Fibroblast of skin of left biceps (primary cell): ENCODE results near the gene IRF4.

ENCODE experiments used
- DNase-seq, 2 experiments: peaks; one replicate each; pipeline ENCODE4 v3.0.0-alpha.2; 2013; ENCODE audit warnings: low read depth in 2 of 2

Gene IRF4

DNA sequence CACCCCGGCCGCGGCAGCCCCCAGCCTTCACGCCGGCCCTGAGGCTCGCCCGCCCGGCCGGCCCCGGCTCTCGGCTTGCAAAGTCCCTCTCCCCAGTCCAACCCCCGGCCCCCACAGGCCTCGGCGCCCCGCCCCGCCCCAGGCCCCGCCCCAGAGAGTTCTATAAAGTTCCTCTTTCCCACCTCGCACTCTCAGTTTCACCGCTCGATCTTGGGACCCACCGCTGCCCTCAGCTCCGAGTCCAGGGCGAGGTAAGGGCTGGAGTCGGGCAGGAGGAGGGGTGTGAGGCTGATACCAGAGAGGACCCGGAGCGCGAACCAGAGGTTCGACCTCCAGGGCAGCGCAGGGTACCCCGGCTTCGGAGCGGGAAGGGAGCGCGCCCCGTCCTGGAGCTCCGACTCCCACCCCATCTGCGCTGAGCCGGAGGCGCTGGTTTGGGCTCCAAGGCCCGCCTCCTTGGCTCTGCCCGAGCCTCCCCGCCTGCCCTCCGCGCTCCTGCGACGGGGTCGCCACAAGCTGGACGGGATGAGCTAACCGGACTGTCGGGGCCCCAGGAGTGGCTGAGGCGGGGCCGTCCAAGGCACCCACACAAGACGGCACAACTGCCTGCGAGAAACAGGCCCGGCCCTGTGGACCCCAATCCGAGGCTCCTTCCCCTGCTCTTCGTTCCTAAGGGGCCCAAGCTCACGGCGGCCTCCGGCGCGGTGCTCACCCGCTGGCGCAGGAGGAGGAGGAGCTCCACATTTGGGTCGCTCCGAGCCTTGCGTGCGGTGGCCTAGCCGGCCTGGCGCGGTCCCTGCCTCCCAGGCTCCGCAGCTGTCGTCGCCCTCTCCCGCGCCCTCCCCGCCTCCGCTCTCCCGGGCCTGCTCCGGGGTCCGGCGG lies at the start of gene IRF4:
Gene IRF4, plus strand, starts transcription at position 194 of the 882 bp plus-strand sequence. CDS start 1,401 bp downstream, outside the sequence.
- no peak for DNase-seq

DNA sequence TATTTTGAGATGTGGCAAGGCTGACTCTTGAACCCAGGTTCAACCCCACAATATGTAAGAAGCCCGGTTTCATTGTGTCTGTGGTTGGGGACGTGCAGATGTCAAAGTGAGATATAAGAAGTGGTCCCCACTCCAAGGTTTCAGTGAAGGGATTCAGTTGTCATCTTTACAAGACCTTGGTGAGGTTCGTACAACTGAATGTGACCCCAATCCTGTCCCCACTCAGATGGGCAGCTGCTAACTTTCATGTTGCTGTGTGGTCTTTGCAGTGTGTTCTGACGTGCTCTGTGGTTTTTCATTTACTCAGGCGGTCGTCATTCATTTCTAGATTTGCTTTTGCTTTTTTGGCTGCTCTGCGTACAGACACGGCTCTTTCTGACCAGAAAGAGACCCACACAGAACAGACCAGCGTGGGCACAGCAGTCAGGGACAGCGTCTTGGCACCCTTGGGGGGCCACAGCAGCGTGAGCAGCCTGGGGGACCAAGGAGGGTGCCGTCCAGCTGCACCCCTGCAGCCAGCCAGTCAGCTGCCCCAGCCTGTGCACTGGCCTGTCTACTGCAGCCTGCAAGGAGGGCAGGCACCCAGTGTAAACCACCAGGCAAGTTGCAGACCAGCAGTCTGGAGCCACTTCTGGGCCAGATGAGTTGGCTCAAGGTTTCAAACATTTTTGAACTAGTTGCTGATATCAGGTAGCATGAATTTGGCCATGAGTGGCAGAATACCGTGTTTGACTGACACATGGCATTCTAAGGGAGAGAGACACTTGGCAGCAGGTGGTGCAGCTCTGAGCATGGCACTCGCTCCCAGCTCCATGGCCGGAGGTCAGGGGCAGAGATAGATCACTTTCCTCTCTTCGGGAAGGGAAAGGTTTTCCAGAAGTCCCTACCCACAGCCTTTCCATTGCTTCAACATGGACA lies 49.4 kb upstream of the IRF4 start:
- no peak for DNase-seq

DNA sequence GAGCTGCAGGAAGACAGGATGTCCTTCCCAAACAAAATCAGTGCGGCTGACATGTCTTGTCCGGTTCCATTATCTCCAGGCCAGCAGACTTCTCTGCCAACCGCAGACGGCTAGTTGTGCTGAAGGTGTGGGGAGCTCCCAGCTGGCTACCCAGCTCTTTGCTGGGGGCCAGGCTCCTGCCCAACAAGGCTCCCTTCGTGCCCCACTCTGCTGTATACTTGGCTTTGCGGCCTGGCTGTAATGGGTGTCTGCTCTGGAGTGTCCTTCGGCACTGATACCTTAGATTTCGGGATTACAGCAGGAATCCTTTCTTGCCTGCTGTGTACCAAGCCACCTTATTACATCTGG lies 48.7 kb upstream of the IRF4 start:
- no peak for DNase-seq

DNA sequence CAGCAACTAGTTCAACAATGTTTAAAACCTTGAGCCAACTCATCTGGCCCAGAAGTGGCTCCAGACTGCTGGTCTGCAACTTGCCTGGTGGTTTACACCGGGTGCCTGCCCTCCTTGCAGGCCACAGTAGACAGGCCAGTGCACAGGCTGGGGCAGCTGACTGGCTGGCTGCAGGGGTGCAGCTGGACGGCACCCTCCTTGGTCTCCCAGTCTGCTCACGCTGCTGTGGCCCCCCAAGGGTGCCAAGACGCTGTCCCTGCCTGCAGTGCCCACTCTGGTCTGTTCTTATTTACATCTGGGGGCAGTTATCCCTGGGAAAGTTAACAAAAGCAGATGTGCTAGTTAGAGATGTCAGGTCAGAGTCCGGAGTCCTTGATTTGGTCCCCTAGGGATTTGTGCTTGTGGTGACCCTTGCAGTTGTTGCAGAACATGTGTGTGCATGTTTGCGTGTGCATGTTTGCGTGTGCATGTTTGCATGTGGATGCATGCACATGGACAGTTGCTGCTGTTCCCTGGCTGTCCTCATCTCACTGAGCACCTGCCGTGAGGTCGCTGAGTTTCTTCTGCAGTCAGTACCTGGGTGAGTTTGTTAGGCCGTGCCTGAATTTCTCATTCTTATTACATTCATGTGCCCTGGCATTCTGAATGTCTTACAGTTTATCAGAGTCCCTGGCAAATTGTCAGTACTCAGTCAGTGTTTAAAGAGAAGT lies 48.2 kb upstream of the IRF4 start:
- no peak for DNase-seq

DNA sequence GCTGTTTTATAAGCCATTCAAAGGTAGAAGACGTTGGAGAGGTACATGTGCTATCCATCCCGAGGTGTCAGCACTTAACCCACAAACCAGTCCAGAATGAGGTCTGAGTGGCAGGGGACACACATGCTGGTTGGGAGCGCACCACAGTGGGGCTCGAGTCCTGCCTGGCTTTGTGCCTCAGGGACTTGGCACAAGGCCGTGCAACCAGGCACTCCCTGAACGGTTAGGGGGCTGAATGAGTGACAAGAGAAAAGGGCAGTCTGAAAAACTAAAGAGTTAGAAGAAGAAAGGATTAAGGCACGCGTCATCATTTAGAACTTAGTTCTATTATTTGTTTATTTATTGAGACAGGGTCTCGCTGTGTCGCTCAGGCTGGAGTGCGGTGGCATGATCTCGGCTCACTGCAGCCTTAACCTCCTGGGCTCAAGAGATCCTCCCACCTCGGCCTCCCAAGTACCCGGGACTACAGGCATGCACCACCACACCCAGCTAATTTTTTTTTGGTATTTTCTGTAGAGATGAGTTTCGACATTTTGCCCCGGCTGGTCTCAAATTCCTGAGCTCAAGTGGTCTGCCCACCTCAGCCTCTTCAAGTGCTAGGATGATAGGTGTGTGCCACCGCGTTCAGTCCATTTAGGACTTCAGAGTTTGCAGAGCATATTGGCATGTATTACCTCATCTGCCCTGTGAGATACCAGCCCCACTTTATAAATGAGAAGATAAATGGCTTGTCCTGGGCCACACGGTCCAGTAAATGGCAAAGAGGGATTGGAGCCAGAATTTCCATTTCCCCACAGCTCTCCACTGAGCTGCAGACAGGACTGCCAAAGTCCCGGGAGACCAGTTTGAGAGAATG lies 47.4 kb upstream of the IRF4 start:
- peak in 1 of 2 experiments; percentile 12 for DNase-seq

DNA sequence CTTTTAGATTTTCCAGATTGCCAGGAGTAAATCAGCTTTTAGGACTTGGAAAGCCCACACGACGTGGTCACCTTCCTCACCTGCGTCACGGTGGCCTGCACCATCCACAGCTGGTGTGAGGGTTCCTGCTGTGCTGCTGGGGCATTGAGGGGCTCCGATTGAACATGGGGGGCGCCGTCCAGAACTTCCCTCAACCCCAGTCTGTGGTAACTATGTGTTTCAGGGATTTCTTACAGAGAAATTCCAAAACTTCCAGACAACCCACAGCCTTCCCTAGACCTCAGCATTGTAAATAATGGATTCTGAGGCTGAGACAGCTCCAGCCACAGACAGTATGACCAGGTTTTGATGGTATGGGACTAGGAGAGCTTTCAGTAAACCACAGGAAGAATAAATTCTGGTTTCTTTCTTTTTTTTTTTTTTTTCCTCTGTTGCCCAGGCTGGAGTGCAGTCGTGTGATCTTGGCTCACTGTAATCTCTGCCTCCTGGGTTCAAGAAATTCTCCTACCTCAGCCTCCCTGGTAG lies 46.7 kb upstream of the IRF4 start:
- peak; percentile 53 to 54 for DNase-seq

DNA sequence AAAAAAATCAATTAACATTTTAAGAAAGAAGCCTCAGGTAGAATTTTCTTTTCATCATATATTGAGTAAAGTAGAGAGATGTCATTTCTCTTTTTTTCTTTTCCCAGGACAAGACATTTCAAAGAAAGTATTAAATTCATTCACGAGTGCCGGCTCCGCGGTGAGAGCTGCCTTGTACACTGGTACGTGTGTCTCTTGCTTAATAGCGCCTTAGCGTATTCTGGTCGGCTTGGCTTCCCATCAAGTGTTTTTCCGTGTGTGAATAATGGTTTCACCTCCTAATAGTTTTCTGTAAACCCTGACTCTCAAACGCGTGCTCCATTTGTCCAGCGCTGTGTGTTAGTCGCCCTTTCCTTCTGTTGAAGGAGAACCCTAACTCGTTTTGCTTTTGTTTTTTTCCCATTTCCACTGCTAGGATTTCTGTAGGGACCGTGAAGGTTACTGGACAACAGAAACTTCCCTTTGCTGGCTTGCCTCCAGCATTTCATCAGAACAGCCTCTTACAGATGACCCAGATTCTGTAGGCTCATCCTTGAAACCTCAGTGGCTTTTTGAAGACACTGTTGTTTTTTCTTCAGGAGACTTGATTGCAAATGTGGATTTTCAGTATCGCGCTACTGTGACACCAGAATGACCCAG lies 45.7 kb upstream of the IRF4 start:
- DNase-seq = no peak

DNA sequence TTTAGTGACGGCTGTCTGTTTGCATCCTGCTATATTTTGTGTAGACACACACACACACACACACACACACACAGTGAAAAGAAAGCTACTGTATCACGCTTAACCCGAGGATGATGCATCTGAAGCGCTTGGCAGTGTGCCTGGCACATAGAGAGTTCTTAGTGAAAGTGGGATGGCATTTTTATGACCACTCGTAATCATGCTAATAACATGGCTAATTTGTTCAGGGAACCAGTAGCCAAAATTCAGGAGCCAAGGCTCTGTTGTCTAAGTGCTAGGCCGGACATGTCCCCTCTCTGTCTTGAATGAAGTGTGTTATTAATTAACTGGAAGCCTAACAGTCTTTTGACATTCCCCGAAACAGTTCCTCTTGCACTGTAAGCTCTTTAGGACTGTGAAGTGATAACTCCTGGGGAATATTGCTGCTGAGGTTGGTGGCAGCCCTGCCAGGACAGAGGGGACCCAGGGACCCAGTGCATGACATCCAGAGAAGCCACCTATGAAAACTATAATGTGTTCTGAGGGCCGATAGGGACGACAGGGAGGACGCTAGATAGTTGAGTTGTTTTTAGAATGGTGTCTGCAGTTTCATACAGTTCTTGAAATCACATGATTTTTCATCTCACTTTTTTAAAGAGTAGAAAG lies 45.0 kb upstream of the IRF4 start:
- peak; percentile 56 to 57 for DNase-seq

DNA sequence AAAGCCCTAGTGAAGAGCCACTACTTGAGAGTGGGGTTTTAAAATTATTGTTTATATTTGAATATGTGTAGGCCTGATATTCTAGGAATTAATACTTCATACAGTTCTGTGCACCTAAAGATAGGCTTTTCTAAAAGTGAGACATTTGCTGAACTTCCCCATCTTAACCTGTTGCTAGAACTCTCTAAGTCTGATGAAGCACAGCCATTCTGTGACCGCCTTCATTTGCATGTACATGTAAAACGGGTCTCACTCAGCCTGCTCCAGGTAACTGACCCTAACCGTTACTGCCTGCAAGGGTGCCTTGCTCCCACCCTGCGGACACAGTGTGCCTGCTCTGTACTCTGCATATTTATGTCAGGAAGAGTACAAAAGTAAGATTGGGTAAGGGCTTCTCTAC lies 44.3 kb upstream of the IRF4 start:
- DNase-seq = no peak

DNA sequence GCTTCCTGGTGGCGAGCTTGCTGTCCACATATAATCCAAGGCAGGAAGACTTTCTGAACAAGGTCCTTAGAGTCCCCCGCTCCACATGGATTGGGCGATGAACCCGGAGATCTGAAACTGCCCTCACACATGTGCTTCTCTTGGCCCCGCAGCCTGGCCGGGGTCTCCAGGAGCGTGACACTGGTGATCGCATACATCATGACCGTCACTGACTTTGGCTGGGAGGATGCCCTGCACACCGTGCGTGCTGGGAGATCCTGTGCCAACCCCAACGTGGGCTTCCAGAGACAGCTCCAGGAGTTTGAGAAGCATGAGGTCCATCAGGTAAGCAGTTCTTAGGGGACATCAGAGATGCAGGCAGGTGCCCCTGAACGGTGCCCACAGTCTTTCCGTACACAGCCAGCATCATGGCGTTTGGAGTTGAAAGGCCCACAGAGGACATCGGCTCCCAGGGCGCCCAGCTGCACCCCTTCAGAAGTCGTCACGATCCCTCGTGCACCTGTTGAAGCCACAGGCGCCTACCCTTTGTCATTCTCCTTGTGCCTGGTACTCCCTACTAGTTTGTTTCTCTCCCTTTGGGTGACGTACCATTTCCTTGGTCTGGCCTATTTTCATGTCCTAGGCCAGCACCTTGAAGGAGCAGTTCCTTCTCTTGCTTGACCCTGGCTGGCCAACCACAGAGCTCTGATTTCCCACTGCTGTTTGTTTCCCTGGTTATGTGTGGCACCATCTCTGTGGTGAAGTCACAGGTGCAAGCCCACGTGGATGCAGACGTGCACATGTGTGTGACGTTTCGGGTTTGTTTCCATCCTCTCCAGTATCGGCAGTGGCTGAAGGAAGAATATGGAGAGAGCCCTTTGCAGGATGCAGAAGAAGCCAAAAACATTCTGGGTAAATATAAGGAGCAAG lies 43.3 kb upstream of the IRF4 start:
- no peak for DNase-seq

DNA sequence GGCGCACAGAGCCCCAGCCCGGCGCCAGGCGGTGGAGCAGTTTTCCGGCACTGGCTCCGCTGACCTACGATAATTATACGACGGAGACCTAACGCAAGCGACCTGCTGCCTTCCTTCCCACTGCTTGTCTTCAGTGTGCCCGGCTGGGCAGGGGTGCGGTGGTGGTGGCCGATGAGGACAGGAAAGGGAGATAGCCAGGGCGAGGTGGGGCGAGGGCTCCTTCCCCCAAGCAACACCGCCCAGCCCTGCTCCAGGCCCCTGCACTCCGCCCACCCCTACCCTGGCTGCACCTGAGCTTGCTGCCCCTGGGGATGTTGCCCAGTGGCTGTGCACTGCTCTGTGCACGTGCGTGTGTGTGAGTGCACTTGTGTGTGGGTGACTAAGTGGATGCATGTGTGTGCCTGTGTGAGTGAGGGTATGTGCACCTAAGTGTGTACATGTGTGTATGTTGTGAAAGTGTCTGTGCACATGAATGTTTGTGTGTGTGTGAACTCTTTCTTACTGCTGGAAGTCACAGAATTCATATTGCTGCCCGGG lies 42.6 kb upstream of the IRF4 start:
- no peak for DNase-seq

DNA sequence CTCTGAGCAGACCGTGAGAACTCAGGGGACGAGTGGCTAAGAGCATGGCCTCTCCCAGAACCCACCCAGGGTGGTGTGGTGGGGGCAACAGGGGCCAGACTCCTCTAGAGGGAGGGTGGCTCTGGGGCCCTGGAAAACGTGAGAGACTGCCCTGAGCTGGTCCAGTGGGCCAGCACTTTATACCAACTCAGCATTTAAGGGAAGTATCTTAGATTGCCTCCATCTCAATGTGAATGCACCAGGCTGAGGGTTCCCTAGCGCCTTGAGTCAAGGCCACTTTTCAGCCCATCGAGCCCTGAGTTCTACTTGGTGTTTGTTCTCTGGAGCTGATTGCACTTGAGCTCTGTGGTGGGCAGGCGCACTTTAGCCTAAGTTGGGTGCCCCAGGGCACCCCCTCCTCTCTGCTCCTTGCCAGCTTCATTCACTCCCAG lies 42.0 kb upstream of the IRF4 start:
- DNase-seq = no peak

DNA sequence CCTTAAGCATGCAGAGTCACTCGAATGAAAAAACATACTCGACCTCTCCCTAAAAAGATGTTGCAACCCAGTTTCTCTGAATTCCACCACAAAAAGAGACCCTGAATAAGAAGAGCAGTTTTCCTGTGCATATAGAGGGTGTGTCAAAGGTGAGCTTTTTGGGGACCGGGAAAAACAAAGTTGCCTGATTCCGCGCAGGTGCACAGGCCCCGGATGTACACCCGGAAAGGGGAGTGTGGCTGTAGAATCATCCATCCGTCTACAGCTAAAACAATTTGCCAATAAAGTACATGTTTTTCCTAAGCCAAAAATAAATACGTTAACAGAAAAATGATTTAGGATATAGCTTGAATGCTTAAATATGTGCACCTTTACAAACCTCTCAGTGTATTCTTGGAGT lies 41.2 kb upstream of the IRF4 start:
- no peak for DNase-seq

DNA sequence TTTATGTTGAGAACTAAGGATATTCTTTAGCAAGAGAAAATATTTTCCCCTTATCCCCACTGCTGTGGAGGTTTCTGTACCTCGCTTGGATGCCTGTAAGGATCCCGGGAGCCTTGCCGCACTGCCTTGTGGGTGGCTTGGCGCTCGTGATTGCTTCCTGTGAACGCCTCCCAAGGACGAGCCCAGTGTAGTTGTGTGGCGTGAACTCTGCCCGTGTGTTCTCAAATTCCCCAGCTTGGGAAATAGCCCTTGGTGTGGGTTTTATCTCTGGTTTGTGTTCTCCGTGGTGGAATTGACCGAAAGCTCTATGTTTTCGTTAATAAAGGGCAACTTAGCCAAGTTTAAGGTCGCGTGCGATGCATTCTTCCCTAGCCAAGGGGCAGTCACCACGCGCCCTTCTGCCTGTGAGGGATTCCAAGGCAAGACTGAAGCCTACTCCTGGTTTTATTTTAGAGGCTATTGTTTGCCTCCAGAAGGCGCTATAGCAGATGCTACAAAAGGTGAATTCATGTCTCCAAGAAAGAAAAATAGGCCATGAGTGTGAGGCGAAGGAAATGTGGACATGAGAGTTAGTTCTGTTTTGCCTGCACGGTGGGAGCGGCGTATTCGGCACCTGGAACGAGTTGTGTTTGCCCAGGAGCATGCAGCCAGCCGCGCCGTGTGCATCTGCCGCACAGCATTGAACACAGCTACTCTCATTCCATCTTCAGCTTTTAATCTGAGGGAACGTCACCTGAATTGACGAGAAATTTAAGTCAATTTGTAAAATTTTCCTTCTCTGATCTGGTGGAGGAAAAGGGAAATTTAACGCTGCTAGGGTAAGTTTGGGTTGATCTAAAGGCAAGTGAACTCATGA lies 40.3 kb upstream of the IRF4 start:
- DNase-seq = no peak

DNA sequence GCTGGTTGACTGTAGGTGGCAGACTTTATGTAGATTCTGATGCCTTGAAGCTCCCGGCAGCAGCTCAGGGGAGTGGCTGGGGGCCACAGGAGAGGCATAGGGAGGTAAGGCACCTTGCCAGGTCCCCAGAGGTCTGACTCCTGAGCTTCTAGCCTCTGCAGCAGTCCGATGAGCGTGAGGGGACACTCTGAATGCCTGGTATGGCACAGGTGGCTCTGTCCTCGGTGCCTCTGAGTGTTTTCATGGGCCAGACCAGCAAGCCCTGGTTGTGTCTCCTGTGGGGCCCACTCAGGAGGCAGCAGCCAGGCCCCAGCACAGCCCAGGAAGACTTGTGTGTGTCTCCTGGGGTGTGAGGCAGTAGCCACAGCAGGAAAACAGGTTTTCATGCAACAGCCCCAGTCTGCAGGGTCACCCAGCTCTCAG lies 39.7 kb upstream of the IRF4 start:
- DNase-seq = no peak

DNA sequence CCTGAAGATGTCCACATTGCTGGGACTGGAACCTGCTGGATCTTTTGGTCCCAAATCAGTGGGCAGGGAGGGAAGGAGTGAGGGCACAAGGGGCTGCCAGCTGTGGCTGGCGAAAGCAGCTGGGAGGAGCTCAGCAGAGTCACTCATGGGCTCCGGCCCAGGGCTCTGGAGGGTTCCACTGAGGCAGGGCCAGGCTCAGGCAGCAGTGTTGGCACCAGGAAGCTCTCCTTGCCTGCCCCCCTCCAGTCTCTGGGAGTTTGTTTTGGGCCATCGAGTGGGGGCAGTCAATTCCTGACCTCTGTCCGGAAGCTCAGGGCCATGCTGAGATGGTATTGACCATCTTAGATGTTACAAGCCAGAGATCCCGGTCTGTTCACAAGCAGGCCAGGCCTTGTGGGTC lies 39.1 kb upstream of the IRF4 start:
- no peak for DNase-seq

DNA sequence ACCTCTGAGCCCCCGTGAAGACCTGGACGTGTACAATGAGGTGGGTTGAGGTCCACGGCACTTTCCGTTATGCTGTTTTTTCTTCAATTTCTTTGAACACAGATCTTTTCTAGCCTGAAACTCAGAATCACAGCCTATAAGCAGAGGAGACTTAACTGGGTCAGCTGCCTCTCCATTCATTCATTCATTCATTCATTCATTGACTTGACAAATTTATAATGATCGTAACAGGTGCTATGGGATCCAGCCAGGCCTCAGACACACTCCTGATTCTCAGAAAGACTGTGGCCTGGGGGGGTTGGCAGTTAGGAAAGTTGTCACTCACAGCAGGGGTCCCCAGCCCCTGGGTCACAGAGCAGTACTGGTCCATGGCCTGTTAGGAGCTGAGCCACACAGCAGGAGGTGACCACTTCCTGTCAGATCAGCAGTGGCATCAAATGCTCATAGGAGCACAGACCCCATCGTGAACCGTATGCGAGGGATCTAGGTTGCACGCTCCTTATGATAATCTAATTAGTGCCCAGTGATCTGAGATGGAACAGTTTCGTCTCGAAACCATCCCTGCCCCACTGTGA lies 38.6 kb upstream of the IRF4 start:
- no peak for DNase-seq
